ENCODE results near the gene STK10. TPM values are rescaled to one million over a fixed set of nuclear protein-coding genes. Genes with fewer than 3 reads are reported as not detected.

The STK10 gene
- total and polyA plus RNA-seq, 2 of the 8 experiments (the other 6 are each of a cell fraction or from before 2014, with no cell fraction given), result 10.5 to 21.4 TPM

- Histone ChIP-seq H3K4me3 (ENCODE audit: extremely low read depth in 1 of 4, insufficient read depth in 2 of 4, low read depth in 3 of 4, low read length in 4 of 4) (no peak overlapping the region), H3K4me2 (ENCODE audit: insufficient read depth in 1 of 2, low read depth in 2 of 2, low read length in 2 of 2) (peak overlapping the region in 1 of 2 experiments; percentile 31; a peak in 1 of 4 replicates), H3K9me3 (ENCODE audit: insufficient read depth in 2 of 2, low read depth in 1 of 2, low read length in 1 of 2) (no peaks in the 10 kb centered on the region), H3K27me3 (replicated peaks in 1 of 4; ENCODE audit: control insufficient read depth in 3 of 4, extremely low read depth in 1 of 4, insufficient read depth in 3 of 4, low read length in 3 of 4) (no peaks in the 10 kb centered on the region), H4K8ac (ENCODE audit: extremely low read depth, insufficient read depth, low read length) (no peak overlapping the region), H2BK12ac (ENCODE audit: low read depth, low read length) (no peak overlapping the region), H3K23ac (ENCODE audit: insufficient read length) (no peak overlapping the region), H2BK20ac (ENCODE audit: low read length) (no peak overlapping the region), H2BK120ac (replicated peaks; ENCODE audit: low read depth, low read length) (no peak overlapping the region), H4K91ac (replicated peaks; ENCODE audit: insufficient read length, low read length) (no peak overlapping the region), H2BK5ac (ENCODE audit: low read depth, low read length) (no peak overlapping the region), H3K79me1 (ENCODE audit: low read depth, low read length) (peaks cover 2% of the 10 kb centered on the region), H3K27ac (ENCODE audit: low read depth, low read length) (no peak overlapping the region), H3K18ac (ENCODE audit: extremely low read depth, low read length) (no peak overlapping the region), H4K20me1 (replicated peaks in 1 of 2; ENCODE audit: control insufficient read depth in 1 of 2, insufficient read depth in 2 of 2, low read length in 2 of 2) (peaks cover 26% of the 10 kb centered on the region in 2 experiments), H2AFZ (ENCODE audit: low read length) (no peak overlapping the region), H3K9ac (replicated peaks in 1 of 4; ENCODE audit: extremely low read depth in 1 of 4, low read depth in 3 of 4, low read length in 3 of 4) (no peak overlapping the region), H2AK5ac (ENCODE audit: low read depth, low read length) (no peak overlapping the region), H3K23me2 (ENCODE audit: low read depth, low read length) (no peaks in the 10 kb centered on the region; the same call in 1 of the 2 replicates), H2BK15ac (ENCODE audit: low read length) (no peak overlapping the region), H3K4me1 (replicated peaks in 1 of 4; ENCODE audit: control insufficient read depth in 3 of 4, insufficient read depth in 4 of 4, low read length in 3 of 4) (peaks cover 5 to 42% (median 25%) of the 10 kb centered on the region in 4 experiments; a peak in 5 of 7 replicates), H3K36me3 (ENCODE audit: control insufficient read depth in 2 of 4, insufficient read depth in 4 of 4, low read length in 3 of 4) (peaks cover 0 to 8% (median 0%) of the 10 kb centered on the region in 4 experiments; a peak in 1 of 8 replicates), H3K4ac (replicated peaks; ENCODE audit: insufficient read length, low read depth, low read length) (no peak overlapping the region), H3K79me2 (ENCODE audit: control insufficient read depth in 1 of 2, insufficient read depth in 2 of 2, low read length in 2 of 2) (peaks cover 63 to 99% of the 10 kb centered on the region in 2 experiments), H4K5ac (ENCODE audit: insufficient read length, low read depth, low read length) (peak overlapping the region; percentile 2), H3K56ac (replicated peaks; ENCODE audit: insufficient read length, low read depth, low read length) (no peak overlapping the region), H3K14ac (ENCODE audit: insufficient read length) (no peak overlapping the region)
- POLR2A ChIA-PET (ENCODE audit: partially characterized antibody), result interaction anchor here (2.0 to 4.5 kb wide), 2 partner anchors 9 to 11 kb away, joined by 8 to 31 read pairs; partner anchors contain the start of gene FBXW11
- 82% methylated on average over 2 of the region's 2 CpGs; no CpG with 5 or more reads in 1 of the 2 experiments for WGBS, 2 experiments (ENCODE audit: extremely low coverage in 1 of 2, insufficient coverage in 1 of 2, insufficient read length in 1 of 2, insufficient replicate concordance in 2 of 2, low coverage in 1 of 2, low lambda C conversion rate in 2 of 2, missing lambda C conversion rate in 1 of 2)
- FAIRE-seq (no peak), DNase-seq (ENCODE audit: low read depth in 1 of 2, low spot score in 2 of 2) (no peak)
- CTCF ChIA-PET (ENCODE audit: partially characterized antibody), result interaction anchor here (0.9 to 1.9 kb wide), 5 partner anchors 13 to 87 kb away, joined by 3 to 6 read pairs (median 5); no protein-coding TSS in a partner anchor
- TF ChIP-seq CEBPB (IDR thresholded peaks at IDR 0.05; ENCODE audit: low read depth, low read length) (no peak), POU5F1 (IDR thresholded peaks at IDR 0.05; ENCODE audit: low read depth, low read length) (no peak), GABPA (IDR thresholded peaks at IDR 0.05; ENCODE audit: borderline replicate concordance, insufficient read depth, low read length) (no peak), SIRT6 (IDR thresholded peaks at IDR 0.05; ENCODE audit: low read length) (no peak), EGR1 (IDR thresholded peaks at IDR 0.05; ENCODE audit: borderline replicate concordance, low read depth, low read length) (no peak), FOSL1 (IDR thresholded peaks at IDR 0.05; ENCODE audit: insufficient read depth, low read depth, low read length) (no peak), POLR2A (IDR thresholded peaks at IDR 0.05; ENCODE audit: control extremely low read depth in 1 of 2, low read depth in 2 of 2, low read length in 2 of 2) (no peak), SRF (IDR thresholded peaks at IDR 0.05; ENCODE audit: low read depth, low read length) (no peak)
Observed at GRCh38 chr5:171999100-171999499, 188.9 kb downstream of the STK10 start.

All from H1 (cell line).